ENCODE data around the gene ARHGAP42.

DNA sequence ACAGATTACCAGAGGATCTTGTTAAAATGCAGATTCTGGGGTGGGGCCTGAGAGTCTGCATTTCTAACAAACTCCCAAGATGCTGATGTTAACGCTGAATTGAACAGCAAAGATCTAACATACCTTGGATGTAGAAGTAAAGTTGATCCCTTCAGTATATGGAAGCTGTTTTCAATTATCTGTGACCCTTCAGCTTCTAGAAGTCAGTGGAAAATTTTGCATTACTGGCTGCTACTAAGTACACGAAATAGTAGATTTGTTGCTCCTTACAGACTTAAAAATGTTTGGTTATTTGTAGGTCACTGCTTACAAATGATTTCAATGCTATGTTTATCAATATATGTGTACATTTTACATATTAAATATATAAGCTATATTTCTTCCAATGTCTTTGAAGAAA, 107.4 kb downstream of the ARHGAP42 start:
- TF ChIP-seq CTCF (CRISPR knock-in tag; IDR thresholded peaks at IDR 0.05) (no peak), SMAD3 (CRISPR knock-in tag; IDR thresholded peaks at IDR 0.05) (no peak), MIXL1 (CRISPR knock-in tag; IDR thresholded peaks at IDR 0.05) (no peak), ZSCAN12 (CRISPR knock-in tag; IDR thresholded peaks at IDR 0.05) (no peak)
- TF ChIP-seq, protein P1, sequence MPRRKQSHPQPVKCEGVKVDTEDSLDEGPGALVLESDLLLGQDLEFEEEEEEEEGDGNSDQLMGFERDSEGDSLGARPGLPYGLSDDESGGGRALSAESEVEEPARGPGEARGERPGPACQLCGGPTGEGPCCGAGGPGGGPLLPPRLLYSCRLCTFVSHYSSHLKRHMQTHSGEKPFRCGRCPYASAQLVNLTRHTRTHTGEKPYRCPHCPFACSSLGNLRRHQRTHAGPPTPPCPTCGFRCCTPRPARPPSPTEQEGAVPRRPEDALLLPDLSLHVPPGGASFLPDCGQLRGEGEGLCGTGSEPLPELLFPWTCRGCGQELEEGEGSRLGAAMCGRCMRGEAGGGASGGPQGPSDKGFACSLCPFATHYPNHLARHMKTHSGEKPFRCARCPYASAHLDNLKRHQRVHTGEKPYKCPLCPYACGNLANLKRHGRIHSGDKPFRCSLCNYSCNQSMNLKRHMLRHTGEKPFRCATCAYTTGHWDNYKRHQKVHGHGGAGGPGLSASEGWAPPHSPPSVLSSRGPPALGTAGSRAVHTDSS (CRISPR knock-in tag; conservative IDR thresholded peaks at IDR 0.05), result no peak

Measured in HepG2 (cell line).